Ovary (tissue), 9 donors: Measurements from ENCODE around the gene BRIX1. TPM values are rescaled to one million over a fixed set of nuclear protein-coding genes. Genes with fewer than 3 reads are reported as not detected.
"Not testable (repeated sequence)": the region's sequence is repeated elsewhere in the genome, so short reads cannot be mapped to it uniquely, and the experiment has no call there.

Source experiments
- DNase-seq, 5 donors: peaks; one replicate each; pipeline ENCODE4 v3.0.0-alpha.2; 2019 to 2020
- H3K27ac ChIP-seq, 2 donors: fragments of 200-600 bp; one replicate each; pipeline versions ENCODE4 v1.5.1 to v1.8.0; 2019 to 2022
- H3K27me3 ChIP-seq: fragments of 200-600 bp; one replicate; pipeline ENCODE4 v1.8.0; 2022
- H3K36me3 ChIP-seq: fragments of 200-600 bp; sonication (generic); one replicate; pipeline ENCODE4 v1.5.1; 2019
- H3K4me1 ChIP-seq: one replicate; pipeline ENCODE4 v1.8.1; 2013; ENCODE audit warnings: mild to moderate bottlenecking, moderate library complexity; ENCODE audit not compliant: insufficient read depth
- H3K4me3 ChIP-seq: fragments of 200-600 bp; sonication (generic); one replicate; pipeline ENCODE4 v1.5.1; 2017
- H3K9me3 ChIP-seq, 2 donors: fragments of 200-600 bp in 1 of 2; sonication (generic) in 1 of 2; one replicate each; pipeline versions ENCODE4 v1.5.1 to v1.8.1; 2013 to 2019; ENCODE audit warnings: mild to moderate bottlenecking in 1 of 2, moderate library complexity in 1 of 2
- EP300 ChIP-seq: sonication (generic); formaldehyde crosslinking; IDR thresholded peaks from one replicate; pipeline ENCODE4 v1.6.1; 2017; ENCODE audit warnings: antibody characterized with exemption
- POLR2A ChIP-seq: fragments of 450-650 bp; IDR thresholded peaks from one replicate; pipeline ENCODE4 v1.6.1; 2017; ENCODE audit warnings: antibody characterized with exemption, mild to moderate bottlenecking, moderate library complexity
- WGBS, 3 donors: extraction: QIAGEN DNeasy Blood & Tissue Kit in 1 of 3; methylation state at CpG; one replicate each; pipeline versions ENCODE4 v1.1.5 to v1.1.7; 2013 to 2017; 5-methylcytosine and 5-hydroxymethylcytosine counted together
- intact Hi-C, 4 donors: fragments of 100-400 bp; cut with DNase I; formaldehyde crosslinking; loops; one replicate each; pipeline versions ENCODE4 v1.11.0 to v1.15.1; 2022 to 2023
- polyA plus RNA-seq, 2 donors: library from polyadenylated mRNA; stranded (reverse); fragments of 200-250 nt in 1 of 2; fragments of 350-450 nt in 1 of 2; fragmentation: Illumina TruSeq in 1 of 2; extraction: RNeasy Lipid Tissue Mini Kit (QIAGEN cat#74804) in 1 of 2; gene quantifications; one replicate each; pipeline ENCODE4 v1.2.3, GENCODE V29; 2013 to 2014
- total RNA-seq, 7 donors: library from RNA; depleted of rRNA in 2 of 7; stranded (reverse); fragments of >200 nt in 2 of 7; fragmentation: NEBNext Ultra II Directional in 3 of 7; extraction: Animal tissue kit (Norgen Biotek cat#: 25700) in 3 of 7; gene quantifications; one replicate each; pipeline versions ENCODE4 v1.1.0 to v1.2.4, GENCODE V29; 2016 to 2023
- TF ChIP-seq, protein P1 (sequence below), 3 donors: fragments of 450-650 bp in 2 of 3; fragments of 200-600 bp in 1 of 3; IDR thresholded peaks; one replicate each; pipeline versions ENCODE4 v1.5.1 to v1.8.0; 2016 to 2022; ENCODE audit warnings: antibody characterized with exemption in 3 of 3, mild to moderate bottlenecking in 1 of 3
- donor health status: DM: no; HTN: no; CAD: no; lungs with moderate emphysema.
- donor health status: DM: no; HTN: no; CAD: no.
- donor health status: Bipolar disorder and iron deficiency.
- donor health status: DM: yes; HTN: yes; CAD: no.
- donor health status: DM: no; HTN: no; CAD: no.
- donor health status: DM: yes; HTN: yes; CAD: no.

BRIX1 gene
- total and polyA plus RNA-seq, 9 donors = 15.5 to 33.9 (median 23.9) TPM

DNA sequence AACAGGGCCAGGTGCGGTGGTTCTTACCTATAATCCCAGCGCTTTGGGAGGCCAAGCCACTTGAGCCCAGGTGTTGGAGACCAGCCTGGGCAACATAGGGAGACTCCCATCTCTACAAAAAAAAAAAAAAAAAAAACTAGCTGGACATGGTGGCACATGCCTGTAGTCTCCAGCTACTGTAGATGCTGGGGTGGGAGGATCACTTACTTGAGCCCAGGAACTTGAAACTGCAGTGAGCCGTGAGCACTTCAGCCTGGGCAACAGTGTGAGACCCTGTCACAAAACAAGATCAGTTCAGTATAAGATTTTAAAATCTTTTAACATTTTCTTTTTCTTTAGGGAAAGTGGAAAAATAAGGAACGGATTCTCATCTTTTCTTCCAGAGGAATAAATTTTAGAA, 2.5 kb downstream of the BRIX1 start:
- H3K4me3 ChIP-seq = no peak overlapping the region
- peaks cover 6% of the 10 kb centered on the region for H3K4me1 ChIP-seq
- TF ChIP-seq POLR2A (no peak), EP300 (no peak)
- TF ChIP-seq, protein P1, sequence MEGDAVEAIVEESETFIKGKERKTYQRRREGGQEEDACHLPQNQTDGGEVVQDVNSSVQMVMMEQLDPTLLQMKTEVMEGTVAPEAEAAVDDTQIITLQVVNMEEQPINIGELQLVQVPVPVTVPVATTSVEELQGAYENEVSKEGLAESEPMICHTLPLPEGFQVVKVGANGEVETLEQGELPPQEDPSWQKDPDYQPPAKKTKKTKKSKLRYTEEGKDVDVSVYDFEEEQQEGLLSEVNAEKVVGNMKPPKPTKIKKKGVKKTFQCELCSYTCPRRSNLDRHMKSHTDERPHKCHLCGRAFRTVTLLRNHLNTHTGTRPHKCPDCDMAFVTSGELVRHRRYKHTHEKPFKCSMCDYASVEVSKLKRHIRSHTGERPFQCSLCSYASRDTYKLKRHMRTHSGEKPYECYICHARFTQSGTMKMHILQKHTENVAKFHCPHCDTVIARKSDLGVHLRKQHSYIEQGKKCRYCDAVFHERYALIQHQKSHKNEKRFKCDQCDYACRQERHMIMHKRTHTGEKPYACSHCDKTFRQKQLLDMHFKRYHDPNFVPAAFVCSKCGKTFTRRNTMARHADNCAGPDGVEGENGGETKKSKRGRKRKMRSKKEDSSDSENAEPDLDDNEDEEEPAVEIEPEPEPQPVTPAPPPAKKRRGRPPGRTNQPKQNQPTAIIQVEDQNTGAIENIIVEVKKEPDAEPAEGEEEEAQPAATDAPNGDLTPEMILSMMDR (IDR thresholded peaks at IDR 0.05) = no peak
- WGBS, 3 donors = 71 to 81% (median 78%) methylated on average over 4 of the region's 4 CpGs
- H3K9me3 ChIP-seq = no peaks in the 10 kb centered on the region
- intact Hi-C loops = loop anchor here in 1 of 4 donors (10.0 kb wide), 1 partner anchor 1237 kb away; the partner anchor contains the start of genes LMBRD2 and SKP2
- H3K36me3 ChIP-seq = no peaks in the 10 kb centered on the region
- no peak for DNase-seq
- no peak overlapping the region for H3K27ac ChIP-seq
- H3K27me3 ChIP-seq = no peaks in the 10 kb centered on the region

DNA sequence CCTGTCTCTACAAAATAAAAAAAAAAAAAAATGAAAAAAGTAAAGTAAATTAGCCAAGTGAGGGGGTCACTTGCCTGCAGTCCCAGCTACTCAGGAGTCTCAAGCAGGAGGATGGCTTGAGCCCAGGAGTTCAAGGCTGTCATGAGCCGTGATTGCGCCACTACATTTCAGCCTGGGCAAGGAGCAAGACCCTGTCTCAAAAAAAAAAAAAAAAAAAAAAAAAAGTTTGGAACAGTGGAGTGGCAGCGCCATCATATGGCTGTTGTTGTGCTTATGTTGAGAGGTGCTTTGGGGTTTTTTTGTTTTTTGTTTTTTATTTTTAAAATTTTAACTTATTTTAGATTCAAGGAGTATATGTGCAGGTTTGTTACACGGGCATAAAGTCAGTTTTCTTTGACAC, 3.6 kb downstream of the BRIX1 start:
- Histone ChIP-seq H3K27me3 (no peaks in the 10 kb centered on the region), H3K36me3 (no peaks in the 10 kb centered on the region), H3K27ac (no peak overlapping the region), H3K9me3 (no peaks in the 10 kb centered on the region), H3K4me3 (no peak overlapping the region), H3K4me1 (peaks cover 4% of the 10 kb centered on the region)
- intact Hi-C loops = loop anchor here in 1 of 4 donors (10.0 kb wide), 1 partner anchor 1236 kb away; the partner anchor contains the start of genes LMBRD2 and SKP2
- DNase-seq = no peak
- TF ChIP-seq POLR2A (no peak), EP300 (no peak)
- TF ChIP-seq, protein P1 (IDR thresholded peaks at IDR 0.05) = no peak
- WGBS, 3 donors = 63 to 79% (median 76%) methylated on average over 4 of the region's 4 CpGs

DNA sequence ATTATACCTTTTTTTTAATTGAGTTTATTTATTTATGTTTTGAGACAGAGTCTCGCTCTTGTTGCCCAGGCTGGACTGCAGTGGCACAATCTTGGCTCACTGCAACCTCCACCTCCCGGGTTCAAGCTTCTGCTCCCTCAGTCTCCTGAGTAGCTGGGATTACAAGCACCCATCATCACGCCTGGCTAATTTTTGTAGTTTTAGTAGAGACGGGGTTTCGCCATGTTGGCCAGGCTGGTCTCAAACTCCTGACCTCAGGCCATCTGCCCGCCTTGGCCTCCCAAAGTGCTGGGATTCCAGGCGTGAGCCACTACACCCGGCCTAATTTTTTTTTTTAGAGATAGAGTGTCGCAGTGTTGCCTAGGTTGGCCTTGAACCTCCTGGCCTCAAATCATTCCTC, 7.7 kb downstream of the BRIX1 start:
- H3K4me3 ChIP-seq, intact Hi-C loops, H3K27ac ChIP-seq, H3K36me3 ChIP-seq, H3K4me1 ChIP-seq, H3K27me3 ChIP-seq, DNase-seq, H3K9me3 ChIP-seq: not testable (repeated sequence)
- WGBS, 3 donors = 77 to 87% (median 80%) methylated on average over 9 of the region's 9 CpGs

DNA sequence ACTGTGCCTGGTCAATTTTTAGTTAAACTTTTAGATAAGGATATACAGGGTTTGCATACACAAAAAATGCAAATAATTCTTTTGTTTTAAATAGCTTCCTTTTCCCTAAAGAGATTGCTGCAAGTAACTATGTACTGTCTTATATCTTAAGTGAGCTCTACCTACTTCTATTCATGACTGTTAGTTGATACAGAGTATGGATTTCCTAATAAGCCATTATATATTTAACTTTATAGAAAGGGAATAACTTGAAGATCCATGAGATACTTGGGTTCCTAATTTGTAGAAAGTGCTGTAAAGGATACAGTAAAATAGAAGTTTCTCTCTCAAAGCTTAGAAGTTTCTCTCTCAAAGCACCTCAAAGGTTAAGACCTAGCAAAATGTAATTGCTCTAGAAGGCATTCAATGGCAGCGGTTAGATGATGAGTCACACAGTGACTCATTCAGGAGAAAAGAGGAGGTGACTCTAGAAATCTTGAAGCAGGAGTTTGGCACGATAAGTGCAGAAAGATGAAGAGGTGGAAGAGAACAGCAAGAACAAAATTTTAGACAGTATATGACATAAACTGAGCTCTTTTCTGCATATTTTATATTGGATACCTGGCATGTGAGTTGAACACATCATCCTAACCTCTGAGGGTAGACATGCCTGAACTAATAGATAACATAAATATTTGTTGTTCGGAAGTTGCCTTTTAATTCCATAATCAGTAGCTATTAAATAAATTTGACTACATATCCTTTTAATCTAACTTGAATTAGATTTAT, 8.4 kb downstream of the BRIX1 start:
- TF ChIP-seq, protein P1 (IDR thresholded peaks at IDR 0.05) = no peak
- TF ChIP-seq POLR2A (no peak), EP300 (no peak)
- H3K27me3 ChIP-seq = no peaks in the 10 kb centered on the region
- no peaks in the 10 kb centered on the region for H3K9me3 ChIP-seq
- H3K36me3 ChIP-seq = no peaks in the 10 kb centered on the region
- H3K27ac ChIP-seq = no peak overlapping the region
- DNase-seq = no peak
- no peak overlapping the region for H3K4me3 ChIP-seq
- intact Hi-C loops = no loop called here
- 31 to 39% (median 35%) methylated on average over 3 of the region's 3 CpGs for WGBS, 3 donors
- no peaks in the 10 kb centered on the region for H3K4me1 ChIP-seq

DNA sequence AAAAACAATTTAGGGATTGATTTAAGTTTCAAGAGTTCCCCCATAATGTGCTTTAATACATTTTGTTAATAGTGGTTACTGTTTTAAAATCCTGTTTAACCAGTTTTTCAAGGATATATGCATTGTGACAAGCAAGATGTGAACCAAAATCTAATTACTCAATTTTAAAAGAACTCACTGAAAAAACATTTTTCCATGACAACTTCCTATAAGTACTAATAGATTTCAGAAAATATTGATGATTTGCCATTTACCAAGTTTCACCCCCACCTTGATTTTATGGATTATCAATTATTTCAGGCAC, 8.9 kb downstream of the BRIX1 start:
- Histone ChIP-seq H3K36me3 (no peaks in the 10 kb centered on the region), H3K9me3 (no peaks in the 10 kb centered on the region), H3K4me1 (no peaks in the 10 kb centered on the region), H3K4me3 (no peak overlapping the region), H3K27ac (no peak overlapping the region), H3K27me3 (no peaks in the 10 kb centered on the region)
- intact Hi-C loops = no loop called here
- DNase-seq = no peak
- TF ChIP-seq EP300 = no peak
- TF ChIP-seq POLR2A = no peak
- TF ChIP-seq, protein P1 (IDR thresholded peaks at IDR 0.05) = no peak
